Stimulated activated CD8-positive, alpha-beta memory T cell treated with anti-CD3 and anti-CD28 coated beads, Interleukin-12 subunit alpha, Interleukin-12 subunit beta, amount 100 ng/mL, for 1 hour (primary cell): ENCODE measurements around the gene EFNA5.
A peak's percentile ranks its signal among the peaks of the same experiment; 100 is the strongest.

Source experiments
- DNase-seq: peaks from one replicate; pipeline ENCODE4 v3.0.0-alpha.2; 2020; ENCODE audit warnings: low read depth

Gene EFNA5

DNA sequence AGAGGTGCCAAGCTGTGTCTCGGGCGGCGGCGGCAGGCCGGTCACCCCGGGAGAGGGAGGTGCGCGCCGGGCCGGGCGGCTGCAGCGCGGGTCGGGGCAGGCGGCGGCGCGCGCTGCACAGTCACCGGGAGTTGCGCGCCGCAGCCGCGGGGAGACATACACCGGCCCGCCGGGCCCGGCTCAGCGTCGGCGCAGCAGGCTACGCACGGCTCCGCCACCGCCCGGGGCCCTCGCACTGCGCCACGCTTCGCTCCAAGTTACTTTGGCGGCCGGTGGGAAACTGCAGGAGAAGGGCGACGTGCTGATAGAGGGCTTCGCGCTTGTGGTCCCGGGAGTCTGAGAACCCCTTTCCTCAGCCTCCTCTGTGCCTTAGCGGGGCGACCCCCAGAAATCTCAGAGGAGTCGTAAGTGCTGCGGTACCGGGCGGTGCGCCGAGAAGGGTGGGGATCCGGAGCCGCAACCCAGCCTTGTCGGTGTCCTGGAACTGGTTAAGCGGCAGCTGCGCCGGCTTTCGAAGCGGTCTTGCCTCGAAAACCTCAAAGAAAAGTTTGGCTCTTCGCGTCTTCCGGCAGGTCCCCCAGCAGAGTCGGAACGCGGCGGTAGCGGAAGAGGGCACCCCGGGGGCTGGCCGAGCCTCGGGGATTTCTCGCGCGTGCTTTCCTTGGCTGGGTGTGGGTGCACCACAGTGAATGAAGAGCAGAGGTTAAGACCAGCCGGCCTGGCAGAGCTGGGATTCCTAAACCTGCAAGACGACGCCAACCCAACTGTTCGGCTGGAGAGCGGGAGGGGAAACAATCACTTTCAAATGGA lies at the start of gene EFNA5:
Gene EFNA5, minus strand, starts transcription at position 6 of the 810 bp plus-strand sequence.
- no peak for DNase-seq

- no peak for DNase-seq
Measured at GRCh38 chr5:107719034-107719606, 48.4 kb upstream of the EFNA5 start.

DNA sequence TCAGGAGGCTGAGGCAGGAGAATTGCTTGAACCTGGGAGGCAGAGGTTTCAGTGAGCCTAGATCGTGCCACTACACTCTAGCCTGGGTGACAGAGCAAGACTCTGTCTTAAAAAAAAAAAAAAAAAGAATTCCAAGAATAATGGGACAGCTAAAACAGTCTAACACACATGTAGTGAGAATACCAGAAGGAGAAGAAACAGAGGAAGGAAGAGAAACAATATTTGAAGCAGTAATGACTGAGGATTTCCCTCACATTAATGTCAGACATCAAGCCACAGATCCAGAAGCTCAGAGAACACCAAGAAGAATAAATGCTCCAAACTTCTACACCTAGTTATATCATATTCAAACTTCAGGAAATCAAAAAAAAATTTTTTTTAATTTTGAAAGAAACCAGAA lies 47.1 kb upstream of the EFNA5 start:
- DNase-seq: no peak

DNA sequence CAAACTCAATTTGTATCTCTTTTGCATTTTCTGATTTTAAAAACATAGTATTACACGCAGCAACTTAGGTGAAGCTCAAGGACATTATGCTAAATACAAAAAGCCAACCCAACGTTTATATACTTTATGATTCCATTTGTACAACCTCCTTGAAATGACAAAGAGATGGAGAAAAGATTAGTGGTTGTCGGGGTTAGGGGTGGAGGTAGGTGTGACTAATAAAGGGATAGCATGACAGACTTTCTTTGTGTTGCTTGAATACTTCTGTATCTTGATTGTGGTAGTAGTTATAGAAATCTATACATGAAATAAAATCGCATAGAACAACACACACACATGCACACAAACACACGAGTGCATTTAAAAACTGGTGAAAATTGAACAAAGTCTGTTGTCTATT lies 42.5 kb upstream of the EFNA5 start:
- DNase-seq: no peak

DNA sequence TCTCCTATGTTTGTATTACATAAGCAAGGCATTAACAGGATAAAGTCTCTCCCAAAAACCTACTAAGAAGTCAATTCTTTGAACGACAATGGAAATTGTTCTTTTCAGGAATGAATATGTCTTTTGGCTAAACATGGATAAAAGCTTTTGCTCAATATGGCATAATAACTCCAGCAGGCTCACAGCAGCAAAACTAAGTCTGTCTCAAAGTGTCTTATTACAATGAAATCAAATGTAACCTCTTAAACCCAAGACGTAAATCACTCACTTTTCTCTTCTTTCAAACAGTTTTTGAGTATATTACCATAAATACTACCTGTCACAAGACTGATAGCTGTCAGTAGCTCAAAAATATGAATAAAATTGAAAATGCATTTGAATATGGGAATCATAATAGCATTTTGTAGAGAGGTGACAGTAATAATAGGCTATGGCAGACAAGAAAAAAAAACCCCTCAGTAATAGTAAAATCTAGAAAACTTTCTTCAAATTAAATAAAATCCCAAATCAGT lies 41.7 kb upstream of the EFNA5 start:
- no peak for DNase-seq

GRCh38 chr5:107705402-107706014 lies 34.8 kb upstream of the EFNA5 start:
- DNase-seq: no peak

DNA sequence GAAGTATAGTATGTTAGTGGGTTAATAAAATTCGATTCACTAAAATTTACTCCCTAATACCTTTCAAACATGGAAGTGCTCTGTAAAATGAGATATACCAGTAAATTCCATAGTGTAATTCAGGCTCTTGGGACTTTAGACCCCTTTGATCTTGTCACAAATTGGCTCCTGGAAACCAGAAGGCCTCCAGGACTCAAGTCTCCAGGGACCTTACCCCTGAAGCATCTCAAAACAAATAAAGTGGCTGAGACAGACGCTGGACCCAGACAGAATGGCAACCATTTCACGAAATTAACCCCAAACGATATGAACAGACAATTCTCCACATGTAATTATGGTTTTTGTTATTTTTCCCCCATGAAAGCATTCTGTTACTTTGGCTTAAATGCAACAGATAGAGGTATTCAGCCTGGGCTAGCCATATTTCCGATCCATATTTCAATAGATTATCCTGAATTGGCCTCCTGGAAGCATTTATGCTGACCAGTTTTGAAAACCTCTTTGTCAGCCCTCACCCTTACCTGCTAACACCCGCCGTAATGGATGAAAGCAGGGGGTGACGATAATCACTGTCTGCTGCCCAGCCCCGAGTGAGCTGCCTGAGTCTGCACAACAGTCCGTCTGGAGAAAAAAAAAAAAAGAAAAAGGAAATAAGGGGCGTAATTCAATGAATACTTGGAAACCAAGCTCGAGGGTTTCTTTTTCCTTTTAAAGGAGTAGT lies 34.1 kb upstream of the EFNA5 start:
- DNase-seq: no peak

DNA sequence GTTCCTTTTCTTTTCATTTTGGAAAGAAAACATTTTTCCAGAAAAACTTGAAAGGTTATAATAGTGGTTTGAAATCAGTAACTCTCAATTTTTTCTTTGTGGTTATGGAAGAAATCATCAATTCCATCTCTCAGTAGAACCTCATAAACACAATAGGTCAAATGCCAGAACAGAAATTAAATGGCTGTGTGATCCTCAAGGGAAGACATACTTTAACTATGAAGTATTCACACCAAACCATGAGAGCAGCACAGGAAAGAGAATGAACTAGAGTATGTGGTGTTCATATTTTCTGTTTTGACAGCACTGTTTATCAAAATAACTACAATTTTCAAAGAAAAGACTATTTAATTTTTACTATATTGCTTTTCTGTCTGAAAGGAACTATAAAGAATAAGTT lies 29.7 kb upstream of the EFNA5 start:
- no peak for DNase-seq

DNA sequence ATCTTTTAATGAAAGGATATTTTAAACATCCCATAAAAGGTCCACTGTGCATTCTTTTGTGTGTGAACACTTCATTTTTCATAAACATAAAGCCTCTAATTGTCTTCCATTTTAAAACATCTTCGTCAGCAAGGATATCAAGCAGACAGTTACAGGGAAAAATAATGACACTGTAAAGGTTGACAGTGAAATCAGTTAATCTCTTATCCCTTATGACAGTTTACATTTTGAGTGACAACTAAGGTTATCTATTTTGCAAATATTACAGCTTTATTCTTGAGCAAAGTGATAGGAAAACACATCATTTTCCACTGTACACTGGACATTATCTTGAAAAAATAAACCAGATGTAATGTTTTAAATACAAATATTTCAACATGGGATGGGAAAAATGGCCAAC lies 28.7 kb upstream of the EFNA5 start:
- no peak for DNase-seq

DNA sequence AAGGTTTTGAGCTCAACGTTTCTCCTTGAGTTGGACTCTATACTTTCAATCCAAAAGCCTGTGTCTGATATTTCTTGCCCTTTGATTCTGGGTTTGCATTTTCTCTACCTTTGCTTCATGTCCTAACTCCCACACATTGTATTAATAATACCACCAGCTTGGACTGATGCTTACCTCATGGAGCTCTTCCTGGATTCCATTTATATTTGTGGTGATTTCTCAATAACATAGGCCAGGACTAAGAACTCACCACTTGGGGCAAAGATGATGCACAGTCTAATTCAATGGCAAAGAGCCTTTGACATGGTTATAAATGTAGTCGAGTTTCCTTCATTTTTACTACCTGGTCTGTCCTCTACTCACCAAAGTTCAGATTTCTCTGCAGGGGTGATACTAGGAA lies 27.5 kb upstream of the EFNA5 start:
- DNase-seq: no peak

DNA sequence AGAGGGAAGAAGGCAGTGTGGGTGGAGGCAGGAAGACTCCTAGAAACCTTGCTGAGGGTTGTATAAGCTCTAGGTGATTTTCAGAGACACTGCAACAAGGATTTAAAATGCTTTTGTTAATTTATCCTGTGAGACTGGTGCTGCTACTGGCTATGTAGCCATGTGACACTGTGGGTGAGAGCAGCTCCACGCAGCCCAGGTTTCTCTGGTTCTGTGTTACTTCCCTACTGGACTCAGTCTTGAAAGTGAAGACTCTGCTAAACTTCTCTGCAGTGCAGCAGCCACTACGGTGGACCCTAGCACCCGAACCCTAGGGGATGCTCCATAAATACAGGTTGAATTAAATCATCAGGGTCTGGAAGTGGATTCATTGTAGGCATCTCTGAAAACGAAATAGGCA lies 25.8 kb upstream of the EFNA5 start:
- DNase-seq: no peak

DNA sequence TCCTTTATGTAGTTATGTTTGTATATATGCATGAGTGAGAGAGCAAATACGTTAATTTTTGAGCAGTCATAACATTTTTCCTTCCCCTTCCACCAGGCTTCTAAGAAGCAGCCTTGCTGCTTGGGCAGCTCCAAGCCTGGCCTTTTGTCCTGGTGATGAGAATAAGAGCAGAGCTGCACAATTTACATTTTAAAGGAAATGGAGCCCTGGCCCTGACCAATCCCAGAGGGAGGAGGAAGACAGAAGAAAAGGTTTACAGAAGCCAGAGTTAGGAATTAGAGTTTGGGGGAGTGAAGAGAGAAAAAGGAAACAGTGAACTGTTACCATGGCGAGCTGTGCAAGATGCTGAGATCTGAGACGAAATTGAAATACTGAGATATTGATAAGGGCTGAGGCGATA lies 25.3 kb upstream of the EFNA5 start:
- DNase-seq: no peak

GRCh38 chr5:107687937-107688336 lies 17.2 kb upstream of the EFNA5 start:
- DNase-seq: no peak

DNA sequence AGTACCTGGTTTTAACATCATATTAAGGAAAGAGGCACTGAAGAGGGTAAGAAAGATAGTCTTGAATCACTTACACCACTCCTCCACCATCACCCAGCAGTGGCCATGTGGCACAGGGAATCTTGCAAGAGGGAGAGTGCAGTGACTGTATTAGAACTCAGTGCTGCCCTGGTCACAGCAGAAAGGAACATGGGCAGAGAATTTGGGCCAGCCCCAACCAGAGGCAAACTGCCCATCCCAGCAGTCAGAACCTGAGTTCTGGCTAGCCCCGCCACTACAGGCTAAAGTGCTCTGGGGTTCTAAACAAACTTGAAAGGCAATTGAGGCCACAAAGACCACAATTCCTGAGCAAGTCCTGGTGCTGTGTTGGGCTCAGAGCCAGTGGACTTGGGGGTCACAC lies 16.7 kb upstream of the EFNA5 start:
- no peak for DNase-seq

GRCh38 chr5:107682533-107682932 lies 11.8 kb upstream of the EFNA5 start:
- no peak for DNase-seq

GRCh38 chr5:107680799-107681198 lies 10.1 kb upstream of the EFNA5 start:
- no peak for DNase-seq

- no peak for DNase-seq
Measured at GRCh38 chr5:107680099-107680498, 9.4 kb upstream of the EFNA5 start.

DNA sequence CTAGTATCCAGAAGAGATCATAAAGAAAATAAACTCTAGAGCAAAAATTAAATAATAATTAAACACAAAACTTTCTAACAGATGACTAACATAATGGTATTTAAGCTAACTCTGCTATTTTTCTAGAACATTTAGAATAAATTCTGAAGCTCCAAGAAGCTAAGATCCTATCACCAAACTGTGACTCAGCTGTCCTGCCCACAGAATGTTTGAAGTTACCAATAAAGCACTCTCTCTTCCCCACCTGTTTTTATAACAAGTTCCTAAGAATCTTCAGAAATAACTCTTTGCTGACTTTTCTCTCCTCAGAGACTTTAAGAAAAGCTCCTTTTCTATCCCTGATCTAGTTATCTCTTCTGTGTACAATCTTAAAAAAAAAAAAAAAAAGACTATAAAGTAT lies 6.0 kb upstream of the EFNA5 start:
- no peak for DNase-seq

GRCh38 chr5:107675201-107675600 lies 4.5 kb upstream of the EFNA5 start:
- no peak for DNase-seq

- DNase-seq: no peak
Measured at GRCh38 chr5:107674655-107675054, 3.9 kb upstream of the EFNA5 start.

GRCh38 chr5:107673368-107674136 lies 2.8 kb upstream of the EFNA5 start:
- DNase-seq: peak; percentile 55

- DNase-seq: no peak
Measured at GRCh38 chr5:107673039-107673367, 2.3 kb upstream of the EFNA5 start.
